GM18861 (cell line): ENCODE results near the gene MOSPD3.

Experiments
- ATAC-seq: cut with Tn5 transposase; IDR thresholded peaks from one replicate; pipeline ENCODE4 v1.9.1; 2021; ENCODE audit not compliant: unreplicated experiment

Gene MOSPD3

DNA sequence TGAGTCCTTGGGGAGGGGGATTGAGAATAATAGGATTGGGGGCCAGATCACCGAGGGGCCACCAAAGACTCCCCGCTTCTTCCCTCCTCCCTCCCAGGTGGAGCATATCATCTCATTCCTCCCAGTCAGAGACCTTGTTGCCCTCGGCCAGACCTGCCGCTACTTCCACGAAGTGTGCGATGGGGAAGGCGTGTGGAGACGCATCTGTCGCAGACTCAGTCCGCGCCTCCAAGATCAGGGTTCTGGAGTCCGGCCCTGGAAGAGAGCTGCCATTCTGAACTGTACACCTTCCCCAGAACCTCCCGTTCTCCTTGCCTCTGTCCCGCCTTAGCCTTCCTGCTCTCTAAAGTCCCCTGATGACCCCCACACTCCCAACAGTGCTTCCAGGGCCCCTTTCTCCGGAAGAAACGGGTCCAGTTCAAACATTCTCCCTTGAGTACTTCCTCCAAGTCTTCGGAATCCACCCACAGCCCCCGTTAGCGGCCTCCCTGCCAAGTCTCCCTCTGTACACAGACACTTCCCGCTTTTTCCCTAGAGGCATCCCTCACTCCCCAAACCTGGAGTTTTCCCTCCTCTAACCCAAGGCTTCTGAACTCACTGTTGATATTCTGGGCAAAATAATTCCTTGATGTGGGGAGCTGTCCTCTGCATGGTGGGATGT, 22.1 kb upstream of the MOSPD3 start:
- no peak for ATAC-seq

DNA sequence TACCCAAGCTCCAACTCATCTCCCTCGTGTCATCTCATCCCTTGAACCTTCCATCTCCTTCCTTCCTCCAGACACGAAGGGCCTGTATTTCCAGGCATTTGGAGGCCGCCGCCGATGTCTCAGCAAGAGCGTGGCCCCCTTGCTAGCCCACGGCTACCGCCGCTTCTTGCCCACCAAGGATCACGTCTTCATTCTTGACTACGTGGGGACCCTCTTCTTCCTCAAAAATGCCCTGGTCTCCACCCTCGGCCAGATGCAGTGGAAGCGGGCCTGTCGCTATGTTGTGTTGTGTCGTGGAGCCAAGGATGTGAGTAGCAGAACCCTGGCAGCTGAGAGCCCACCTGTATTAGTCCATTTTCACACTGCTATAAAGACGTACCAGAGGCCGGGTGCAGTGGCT, 20.7 kb upstream of the MOSPD3 start:
- ATAC-seq, result no peak

DNA sequence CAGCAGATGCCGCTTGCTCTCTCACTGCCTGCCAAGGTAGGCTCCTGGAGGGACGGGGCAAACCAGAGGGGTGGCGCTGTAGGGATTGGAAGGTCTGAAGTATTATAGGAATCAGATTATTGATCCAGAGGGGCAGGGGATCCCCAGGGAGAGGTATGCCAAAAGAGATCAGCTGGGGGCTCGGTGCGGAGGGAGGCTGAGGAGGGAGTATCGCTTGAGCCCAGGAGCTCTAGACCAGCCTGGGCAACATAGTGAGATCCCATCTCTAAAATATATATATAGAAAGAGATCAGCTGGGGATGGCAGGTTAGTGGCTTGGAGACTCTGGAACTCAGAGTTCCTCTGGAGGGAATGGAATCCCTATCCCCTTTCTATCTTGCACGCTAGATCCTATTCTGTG, 17.2 kb upstream of the MOSPD3 start:
- ATAC-seq, result no peak

DNA sequence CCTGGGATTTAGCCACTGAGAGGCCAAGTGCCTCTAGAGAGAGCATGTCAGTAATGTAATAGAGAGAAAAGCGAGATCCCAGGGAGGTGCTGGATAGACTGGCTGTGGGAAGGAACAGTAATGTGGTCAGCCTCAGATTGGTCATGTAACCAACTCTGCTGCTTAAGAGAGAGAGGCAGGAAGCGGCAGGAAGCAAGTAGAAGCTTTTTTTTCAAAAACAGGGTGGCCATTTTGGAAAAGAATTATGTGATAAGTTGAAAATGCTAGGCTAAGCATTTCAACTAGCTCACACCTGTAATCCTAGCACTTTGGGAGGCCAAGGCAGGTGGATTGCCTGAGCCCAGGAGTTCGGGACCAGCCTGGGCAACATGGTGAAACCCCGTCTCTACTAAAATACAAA, 13.9 kb upstream of the MOSPD3 start:
- ATAC-seq, result no peak

DNA sequence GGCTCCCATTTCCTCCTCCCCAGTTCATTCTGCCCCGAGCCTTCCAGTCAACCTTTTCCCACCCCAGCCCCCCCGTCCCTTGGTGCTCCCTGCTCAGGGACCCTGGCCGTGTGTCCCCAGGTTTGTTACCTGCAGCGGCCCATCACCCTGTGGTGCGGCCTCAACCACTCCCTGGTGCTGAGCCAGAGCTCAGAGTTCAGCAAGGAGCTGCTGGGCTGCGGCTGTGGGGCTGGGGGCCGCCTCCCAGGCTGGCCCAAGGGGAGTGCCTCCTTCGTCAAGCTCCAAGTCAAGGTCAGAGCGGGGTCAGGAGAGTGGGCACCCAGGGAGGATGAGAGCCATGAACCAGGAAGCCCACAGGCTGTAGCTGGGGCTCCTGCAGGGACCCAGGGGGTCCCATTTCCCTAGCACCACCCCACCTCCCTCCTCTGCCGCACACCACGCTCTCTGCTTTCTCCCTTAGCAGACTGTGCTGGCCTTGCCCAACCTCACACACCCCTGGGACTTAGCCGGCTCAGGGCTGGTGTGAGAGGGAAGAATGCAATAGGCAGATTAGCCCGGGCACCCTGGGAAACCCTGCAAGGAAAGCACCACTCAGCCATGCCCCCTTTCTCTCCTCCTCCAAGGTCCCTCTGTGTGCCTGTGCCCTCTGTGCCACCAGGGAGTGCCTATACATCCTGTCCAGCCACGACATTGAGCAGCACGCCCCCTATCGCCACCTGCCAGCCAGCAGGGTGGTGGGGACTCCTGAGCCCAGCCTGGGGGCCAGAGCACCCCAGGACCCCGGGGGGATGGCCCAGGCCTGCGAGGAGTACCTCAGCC, 12.2 kb upstream of the MOSPD3 start:
- ATAC-seq, result no peak

DNA sequence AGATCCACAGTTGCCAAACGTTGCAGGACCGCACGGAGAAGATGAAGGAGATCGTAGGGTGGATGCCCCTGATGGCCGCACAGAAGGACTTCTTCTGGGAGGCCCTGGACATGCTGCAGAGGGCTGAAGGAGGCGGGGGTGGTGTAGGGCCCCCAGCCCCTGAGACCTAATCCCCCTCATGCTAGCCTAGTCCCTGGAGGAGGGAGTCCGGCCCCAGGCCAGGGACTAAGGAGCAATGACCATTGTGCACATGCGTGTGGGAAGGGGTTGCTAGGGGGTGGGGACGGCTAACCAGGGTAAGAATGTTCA, 11.7 kb upstream of the MOSPD3 start:
- no peak for ATAC-seq

DNA sequence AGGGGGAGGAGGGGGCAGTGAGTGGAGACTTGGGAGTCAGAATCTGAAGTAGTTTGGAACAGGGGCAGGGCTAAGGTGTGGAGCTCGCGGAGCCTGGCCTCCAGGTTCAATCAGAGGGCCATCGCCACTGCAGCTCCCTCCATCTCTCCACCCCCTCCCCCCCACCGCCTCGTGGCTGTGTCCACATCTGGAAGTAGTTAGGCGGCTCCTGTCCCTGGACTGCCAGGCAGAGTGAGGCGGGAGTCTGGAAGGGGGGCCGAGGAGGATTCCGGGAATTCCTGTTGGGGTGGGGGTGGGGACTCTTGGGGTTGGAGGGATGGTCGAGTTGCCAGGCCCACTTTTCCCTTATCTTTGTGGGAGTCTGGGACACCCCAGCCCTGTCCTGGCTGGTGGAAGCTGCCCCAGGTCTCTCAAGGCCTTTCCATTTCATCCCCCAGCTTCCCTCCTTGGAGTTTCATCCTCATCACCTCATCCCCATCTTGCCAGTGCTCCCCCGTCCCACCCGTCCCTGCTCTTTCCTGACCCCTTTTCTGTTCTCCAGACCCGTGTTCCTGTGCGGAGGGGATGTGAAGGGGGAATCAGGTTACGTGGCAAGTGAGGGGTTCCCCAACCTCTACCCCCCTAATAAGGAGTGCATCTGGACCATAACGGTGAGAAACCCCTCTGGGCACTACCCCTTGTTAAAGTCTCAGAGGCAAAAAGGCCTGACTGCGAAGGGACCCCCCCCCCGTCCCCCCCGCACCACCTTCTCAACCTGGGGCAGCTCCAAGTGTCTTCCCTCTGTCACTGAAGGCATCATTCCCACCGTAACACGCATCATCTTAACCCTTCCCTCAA, 9.2 kb upstream of the MOSPD3 start:
- ATAC-seq, result no peak

DNA sequence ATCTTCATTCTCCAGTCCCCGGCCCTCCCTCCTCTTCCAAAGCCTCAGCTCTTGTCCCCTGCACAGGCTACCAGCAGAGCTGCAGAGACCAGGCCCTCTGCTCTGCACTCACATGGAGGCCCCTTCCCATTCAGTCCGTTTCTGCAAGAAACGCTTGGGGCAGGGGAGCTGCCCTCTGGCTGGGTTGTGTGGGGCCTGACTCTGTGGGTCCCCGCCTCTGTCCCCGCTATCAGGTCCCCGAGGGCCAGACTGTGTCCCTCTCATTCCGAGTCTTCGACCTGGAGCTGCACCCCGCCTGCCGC, 8.7 kb upstream of the MOSPD3 start:
- no peak for ATAC-seq

DNA sequence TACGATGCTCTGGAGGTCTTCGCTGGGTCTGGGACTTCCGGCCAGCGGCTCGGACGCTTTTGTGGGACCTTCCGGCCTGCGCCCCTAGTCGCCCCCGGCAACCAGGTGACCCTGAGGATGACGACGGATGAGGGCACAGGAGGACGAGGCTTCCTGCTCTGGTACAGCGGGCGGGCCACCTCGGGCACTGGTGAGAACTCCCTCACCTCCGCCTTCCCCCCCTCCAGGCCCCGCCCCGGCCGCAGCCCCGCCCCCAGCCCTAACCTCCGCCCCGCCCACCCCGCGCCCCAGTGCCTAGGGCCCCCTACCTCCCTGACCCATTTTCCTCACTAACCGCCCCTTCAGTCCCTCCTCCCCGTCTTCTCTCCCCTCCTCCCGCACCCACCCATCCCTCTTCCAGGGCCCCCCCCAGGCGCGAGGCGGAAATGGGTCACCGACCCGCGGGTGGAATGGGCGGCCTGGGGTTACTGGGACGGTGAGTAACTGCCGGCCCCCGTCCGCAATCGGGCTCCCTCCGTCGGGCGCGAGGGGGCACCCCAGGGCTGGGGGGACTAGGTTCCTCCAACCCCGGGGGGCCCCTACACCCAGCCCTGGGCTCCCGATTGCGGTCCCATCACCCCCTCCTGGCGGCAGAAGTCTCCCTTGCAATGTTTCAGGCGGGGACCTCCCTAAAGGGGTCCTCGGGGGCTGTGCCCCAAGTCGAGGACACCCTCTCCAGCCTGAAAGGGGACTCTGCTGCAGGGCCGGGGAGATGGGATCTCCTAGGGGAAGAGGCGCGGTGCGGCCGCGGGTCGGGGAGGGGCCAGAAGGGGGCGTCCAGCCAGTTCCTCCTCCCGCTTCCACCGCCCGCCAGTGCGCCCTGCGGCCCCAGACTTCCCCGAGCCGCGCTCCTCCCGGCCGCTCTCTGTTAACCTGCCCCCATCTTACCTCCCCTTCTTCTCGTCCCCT, 8.0 kb upstream of the MOSPD3 start:
- ATAC-seq, result no peak

DNA sequence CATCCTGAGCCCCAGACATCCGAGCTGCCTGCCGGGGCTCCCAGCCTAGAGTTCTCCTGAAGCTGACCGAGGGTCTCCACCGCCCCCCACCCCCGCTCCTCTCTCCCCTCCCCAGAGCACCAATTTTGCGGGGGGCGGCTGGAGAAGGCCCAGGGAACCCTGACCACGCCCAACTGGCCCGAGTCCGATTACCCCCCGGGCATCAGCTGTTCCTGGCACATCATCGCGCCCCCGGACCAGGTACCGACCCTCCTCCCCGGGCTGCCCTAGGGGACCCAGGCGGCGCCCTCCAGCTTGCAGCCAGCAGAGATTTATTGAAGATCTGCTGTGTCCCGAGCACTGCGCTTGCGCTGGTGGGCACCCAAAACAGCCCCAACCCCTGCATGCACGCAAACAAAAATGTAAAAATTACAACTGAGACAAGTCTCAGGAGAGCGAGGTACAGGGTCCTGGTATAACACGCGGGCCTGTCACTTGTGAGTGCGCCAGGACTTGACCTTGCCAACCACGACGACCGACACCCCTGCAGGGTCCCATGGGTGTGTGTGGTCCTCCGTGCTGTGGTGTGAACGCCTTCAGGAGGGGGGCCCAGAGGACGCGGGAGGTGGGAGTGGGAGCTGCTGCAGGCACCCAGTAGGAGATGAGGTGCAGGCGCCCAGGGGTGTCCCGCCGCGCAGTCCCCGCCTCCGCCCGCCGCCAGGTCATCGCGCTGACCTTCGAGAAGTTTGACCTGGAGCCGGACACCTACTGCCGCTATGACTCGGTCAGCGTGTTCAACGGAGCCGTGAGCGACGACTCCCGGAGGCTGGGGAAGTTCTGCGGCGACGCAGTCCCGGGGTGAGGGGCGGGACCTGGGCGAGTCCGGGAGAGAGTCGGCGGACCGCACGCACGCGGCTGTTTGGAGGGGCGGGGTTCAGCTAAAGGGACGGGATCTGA, 7.1 kb upstream of the MOSPD3 start:
- ATAC-seq, result no peak

DNA sequence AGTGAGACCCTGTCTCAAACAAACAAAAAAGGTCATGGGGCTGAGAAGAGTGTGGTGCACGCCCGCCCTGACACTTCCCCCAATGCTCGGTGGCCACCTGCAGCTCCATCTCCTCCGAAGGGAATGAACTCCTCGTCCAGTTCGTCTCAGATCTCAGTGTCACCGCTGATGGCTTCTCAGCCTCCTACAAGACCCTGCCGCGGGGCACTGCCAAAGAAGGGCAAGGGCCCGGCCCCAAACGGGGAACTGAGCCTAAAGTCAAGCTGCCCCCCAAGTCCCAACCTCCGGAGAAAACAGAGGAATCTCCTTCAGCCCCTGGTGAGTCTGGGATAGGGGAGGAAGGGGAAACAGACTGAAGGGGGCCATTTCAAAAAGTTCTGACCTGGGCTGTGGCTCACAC, 6.0 kb upstream of the MOSPD3 start:
- ATAC-seq, result no peak

DNA sequence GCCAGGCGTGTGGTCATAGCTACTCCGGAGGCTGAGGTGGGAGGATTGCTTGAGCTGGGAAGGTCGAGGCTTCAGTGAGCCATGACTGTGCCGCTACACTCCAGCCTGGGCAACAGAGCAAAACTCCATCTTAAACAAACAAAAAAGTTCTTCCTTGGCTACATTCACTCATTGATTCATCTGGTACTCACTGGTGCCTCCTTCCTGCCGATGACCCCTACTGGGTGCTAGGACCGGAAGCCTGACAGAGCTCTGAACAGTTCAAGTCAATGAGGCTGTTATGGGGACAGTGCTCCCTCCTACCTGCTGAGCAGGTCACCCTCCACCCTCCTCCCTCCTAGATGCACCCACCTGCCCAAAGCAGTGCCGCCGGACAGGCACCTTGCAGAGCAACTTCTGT, 5.2 kb upstream of the MOSPD3 start:
- no peak for ATAC-seq

DNA sequence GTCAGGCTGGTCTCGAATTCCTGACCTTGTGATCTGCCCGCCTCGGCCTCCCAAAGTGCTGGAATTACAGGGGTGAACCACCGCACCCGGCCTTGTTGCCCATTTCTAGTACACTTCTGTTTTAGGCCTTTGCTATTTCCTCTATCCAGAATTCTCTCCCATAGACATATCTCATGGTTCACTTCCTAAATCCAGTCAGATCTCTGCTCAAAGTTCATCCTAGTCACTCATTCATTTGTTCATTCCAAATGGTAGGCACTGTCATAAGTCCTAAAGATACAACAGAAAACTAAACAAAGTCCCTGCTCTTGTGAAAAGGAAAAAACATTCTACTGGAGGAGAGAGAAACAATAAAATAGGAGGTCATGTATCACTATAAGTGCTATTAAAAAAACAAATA, 2.4 kb upstream of the MOSPD3 start:
- no peak for ATAC-seq

DNA sequence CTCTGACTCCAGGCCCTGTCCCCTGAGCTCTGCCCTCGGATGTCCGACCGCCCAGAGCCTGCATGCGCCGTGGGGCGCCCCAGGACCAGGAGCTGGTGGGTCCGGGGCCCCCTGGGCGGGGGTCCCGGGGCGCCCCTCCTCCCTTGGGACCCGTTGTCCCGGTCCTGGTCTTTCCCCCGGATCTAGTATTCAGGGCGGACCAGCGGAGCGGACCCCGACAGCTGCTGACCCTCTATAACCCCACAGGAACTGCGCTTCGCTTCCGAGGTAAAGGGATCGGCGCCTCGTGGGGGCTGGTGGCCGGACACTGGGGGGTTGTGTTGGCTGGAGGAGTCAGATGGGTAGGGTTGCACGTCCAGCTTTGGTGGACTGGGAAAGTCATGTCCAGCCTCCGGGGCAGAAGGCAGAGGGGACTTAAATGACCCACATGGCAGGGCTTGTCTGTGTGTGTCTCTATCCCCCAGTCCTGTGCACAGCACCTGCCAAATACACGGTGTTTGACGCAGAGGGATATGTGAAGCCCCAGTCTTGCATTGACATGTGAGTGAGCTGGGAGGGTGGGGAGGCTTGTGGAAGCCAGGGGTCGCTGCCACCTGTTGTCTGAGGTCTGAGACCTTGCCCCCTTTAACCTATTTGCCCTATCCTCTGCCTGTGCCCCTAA, 520 bp downstream of the MOSPD3 start:
- ATAC-seq, result no peak

DNA sequence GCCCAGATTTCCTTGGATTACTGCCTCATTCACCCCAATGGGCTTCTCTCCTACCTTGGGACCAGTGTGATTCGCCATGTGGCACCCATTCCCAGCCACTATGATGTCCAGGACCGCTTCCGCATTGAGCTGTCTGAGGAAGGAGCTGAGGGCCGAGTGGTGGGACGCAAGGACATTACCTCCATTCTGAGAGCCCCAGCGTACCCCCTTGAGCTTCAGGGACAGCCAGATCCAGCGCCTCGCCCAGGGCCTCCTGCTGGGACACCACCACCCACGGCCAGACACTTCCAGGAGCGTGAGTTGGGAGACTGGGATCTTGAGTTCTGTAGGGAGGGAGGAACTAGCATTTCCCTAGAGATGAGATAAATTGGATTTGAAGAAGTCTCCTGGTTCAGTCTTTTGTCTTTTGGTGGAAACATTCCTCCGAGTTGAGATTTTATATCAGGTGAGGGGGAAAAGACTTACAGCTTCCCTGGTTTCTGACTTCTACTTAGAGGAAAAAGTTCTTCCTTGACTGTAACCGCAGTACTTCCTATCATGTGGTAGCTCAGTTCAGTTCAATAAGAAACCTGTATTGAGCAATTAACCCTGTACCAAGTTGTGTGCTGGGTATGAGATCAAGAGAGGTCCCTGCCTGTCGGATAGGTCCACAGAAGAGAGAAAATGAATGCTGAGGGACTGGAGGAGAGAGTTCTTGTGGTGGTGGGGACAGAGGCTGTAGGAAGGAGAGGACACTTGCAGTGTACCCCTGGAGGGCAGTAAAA, 1.3 kb downstream of the MOSPD3 start:
- ATAC-seq, result no peak

DNA sequence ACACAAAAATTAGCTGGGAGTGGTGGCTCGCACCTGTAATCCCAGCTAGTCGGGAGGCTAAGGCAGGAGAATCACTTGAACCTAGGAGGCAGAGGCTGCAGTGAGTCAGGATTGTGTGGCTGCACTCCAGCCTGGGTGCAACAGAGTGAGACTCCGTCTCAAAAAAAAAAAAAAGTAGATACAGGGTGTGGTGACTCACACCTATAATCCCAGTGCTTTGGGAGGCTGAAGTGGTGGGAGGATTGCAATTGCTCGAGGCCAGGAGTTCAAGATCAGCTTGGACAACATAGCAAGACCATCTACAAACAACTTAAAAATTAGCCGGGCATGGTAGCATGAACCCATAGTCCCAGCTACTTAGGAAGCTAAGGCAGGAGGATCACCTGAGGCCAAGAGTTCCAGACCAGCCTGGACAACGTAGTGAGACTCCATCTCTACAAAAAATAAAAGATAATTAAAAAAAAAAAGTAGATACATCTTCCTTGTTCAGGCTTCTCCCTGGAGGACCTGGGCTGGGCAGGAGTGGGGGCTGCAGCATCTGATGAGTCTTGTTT, 2.0 kb downstream of the MOSPD3 start:
- no peak for ATAC-seq

DNA sequence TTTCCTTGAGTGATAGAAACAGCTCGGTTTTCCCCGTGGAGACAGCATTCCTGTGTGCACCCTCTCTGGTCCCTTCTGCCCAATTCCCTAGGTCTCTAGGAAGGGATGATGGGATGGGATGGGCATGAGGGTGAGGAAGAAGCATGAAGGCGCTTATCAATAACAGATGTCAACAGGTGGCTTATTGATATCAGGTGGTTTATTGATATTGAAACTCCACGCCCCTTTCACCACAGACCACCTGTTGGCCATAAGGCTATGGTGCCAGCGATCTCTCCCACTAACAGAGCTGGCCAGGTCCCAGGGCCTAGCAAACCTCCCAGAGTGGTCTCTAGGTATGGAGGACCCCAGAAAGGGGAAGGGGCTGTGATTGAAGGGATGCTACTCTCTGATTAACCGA, 7.9 kb downstream of the MOSPD3 start:
- no peak for ATAC-seq

DNA sequence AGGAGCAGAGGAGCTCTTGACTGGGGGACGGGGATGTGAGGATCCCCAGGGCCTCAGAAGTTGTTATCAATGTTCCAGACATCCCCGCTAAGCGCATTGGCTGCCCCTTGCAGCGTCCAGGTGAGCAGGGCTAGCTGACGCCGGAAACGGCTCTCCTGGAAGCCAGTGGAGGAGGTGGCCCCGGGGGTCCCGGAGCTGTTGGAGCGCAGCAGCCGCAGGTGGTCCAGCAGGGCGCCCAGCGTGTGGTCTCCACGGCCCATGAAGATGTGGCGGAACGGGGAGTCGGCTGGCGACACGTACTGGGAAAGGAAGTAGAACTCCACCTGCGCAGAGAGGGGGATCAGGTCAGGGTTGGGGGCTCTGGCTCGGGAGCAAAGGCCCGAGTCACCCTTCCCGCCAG, 8.5 kb downstream of the MOSPD3 start:
- ATAC-seq, result no peak

DNA sequence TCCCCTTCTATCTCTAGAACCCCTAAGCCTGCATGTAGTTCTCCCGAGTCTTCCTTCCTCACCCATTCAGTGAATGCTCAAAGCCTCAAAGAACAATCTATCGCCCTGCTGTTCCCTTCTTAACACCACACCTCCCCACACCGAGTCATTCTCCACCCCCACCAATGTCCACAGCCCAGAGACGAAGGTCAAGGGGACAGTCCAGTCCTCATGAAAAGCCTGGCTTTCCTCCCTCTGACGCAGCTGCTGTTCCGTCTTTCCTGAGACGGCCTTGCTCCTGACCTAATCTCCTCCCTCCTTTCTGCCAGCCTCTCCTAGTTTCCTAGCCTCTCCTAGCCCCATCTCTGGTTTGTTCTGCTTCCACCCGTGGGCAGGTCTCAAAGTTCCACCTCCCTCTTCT, 9.2 kb downstream of the MOSPD3 start:
- ATAC-seq, result no peak
